GM19455 (cell line): ENCODE results near the gene FXYD1.
A peak's percentile ranks its signal among the peaks of the same experiment; 100 is the strongest.
"Not testable (repeated sequence)": the region's sequence is repeated elsewhere in the genome, so short reads cannot be mapped to it uniquely, and the experiment has no call there.

Experiments
- ATAC-seq: cut with Tn5 transposase; IDR thresholded peaks from one replicate; pipeline ENCODE4 v1.9.1; 2021; ENCODE audit not compliant: unreplicated experiment

FXYD1 gene

DNA sequence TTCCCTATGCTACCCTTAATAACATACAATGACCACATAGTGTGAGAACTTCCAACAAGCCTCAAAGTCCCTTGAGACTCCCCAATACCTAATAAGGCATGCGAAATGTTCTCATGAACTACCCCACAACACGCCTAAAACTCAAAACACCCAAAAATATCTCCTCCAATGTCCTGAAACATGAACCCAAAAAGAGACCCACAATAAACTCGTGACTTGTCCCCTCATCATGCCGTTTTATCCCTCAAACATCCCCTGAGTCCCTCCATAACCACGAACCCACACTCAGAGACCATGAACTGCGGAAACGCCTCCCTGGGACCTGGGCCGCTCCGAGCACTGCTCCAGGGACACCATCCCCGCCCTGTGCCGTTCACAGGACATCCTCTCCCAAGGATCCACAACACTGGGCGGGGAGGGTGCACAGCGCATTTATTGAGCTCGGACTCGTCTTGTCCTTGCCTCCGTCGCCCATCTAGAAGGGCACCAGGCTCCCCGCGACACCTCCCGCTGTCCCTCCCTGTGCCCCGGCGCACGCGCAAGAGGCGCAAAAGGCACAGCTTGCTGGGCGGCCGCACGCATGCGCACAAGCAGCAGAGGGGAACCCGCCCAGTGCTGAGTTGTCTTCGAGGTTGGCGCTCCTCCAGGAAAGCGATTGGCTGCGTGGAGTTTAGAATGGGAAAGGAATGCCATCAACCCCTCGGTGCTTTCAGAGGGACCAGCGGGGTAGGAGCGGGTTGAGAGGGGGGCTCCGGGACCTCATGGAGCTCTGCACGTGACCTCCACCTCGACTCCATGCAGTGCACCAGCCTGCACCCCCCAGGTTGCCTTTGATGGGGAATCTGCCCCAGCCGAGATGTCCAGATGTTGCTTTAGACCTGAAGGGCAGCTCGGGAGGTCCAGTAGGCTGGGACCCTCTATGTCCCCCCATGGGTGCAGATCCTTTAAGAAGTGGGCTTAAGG is 14.2 kb upstream of the FXYD1 start:
- peak; percentile 72 for ATAC-seq

DNA sequence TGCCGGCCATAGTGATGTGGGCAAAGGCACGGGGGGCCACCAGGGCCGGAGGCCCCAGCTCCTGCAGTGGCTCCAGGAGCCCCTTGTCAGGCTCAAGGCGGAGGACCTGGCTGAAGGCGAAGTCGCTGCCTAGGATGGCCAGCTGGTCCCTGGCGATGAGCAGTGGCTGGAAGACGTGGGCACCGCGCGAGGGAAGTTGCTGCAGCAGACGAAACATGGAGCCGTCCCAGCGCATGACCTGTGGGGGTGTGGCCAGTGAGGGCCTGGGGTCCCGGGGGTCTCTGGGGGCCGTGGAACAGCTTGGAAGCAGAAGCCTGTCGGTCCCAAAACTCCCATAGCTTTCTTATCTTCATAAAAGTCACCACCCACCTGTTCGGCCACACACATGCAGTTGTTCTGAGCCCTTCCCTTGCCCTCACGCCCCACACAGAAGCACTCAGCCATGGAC is 13.3 kb upstream of the FXYD1 start:
- ATAC-seq, result no peak

DNA sequence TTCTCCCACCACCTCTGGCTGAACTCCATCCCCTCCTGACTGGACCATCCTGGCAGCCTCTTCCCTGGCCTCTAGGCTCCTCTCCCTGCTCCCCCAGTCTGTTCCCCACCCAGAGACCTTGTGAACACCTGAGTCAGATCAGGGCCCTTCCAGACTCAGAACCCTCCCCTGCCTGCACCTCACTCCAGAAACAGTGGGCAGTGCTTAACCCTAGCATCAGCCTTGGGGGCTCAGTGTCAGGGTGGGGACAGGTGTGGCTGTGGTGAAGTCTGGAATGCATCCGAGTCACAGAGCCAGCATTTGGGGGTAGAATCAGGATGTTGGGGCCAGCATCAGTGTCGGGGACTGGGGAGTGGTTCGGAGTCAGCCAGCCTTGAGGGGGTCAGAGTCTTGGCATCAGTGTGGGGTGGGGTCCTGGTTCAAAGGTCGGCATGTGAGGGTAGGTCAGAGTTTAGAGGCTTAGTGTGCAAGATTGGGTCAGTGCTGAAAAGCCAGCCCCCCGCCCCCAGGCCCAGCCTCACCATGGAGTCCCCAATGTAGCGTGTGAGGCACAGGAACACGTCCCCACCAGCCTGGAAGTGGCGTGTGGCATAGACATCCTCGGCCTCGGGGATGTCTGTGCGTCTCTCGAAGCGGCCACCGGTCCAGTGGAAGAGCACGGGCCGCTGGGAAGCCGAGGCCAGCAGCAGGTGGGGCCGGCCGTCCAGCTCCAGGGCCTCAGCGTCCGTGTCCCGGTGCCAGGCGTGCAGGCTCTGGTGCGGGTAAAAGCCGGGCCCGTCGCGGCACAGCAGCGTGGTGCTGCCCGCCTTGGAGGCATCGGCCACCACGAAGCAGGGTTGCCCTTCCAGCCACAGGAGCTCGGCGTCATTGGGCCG is 12.6 kb upstream of the FXYD1 start:
- no peak for ATAC-seq

- ATAC-seq, result no peak
Measured at GRCh38 chr19:35126624-35126959, 12.0 kb upstream of the FXYD1 start.

DNA sequence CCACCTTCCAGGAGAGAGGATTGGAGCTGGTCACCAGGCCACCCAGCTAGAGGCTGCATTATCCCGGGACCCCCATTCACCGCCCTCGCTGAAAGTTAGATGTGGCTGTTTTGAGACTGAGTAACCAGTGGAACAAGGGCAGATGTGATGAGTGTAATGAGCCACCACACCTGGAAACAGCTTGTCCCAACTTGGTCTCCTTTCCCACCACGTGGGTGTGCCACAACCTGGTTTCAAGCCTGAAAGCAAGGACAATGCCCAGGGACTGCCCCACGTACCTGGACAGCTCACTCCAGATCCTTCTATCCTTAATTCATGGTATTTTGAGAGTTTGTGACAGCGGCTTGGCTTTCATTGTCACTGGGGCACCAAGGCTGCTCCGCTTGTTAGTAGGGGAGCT is 10.8 kb upstream of the FXYD1 start:
- no peak for ATAC-seq

DNA sequence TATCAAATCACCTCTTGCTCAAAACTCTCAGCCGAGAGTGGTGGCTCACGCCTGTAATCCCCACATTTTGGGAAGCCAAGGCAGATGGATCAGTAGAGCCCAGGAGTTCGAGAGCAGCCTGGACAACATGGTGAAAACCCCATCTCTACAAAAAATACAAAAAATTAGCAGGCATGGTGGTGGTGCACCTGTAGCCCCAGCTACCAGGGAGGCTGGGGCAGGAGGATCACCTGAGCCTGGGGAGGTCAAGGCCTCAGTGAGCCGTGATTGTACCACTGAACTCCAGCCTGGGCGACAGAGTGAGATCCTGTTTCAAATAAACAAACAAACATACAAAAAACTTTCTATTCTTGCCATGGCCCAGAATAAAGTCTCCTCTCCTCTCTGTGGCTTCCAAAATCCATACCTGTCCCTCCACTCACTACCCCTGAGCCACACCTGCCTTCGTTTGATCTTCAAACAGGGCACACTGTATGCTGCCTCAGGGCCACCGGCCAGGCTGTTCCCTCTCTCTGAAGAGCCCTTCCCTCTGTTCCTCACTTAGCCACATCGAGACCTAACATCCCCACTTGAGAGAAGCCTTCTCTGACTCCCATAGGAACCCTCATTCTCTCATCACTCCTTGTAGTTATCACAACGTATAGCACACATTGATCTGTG is 10.1 kb upstream of the FXYD1 start:
- ATAC-seq, result no peak

- ATAC-seq, result not testable (repeated sequence)
Measured at GRCh38 chr19:35129724-35130274, 8.8 kb upstream of the FXYD1 start.

- no peak for ATAC-seq
Measured at GRCh38 chr19:35130761-35131720, 7.6 kb upstream of the FXYD1 start.

- ATAC-seq, result no peak
Measured at GRCh38 chr19:35132254-35132653, 6.4 kb upstream of the FXYD1 start.

GRCh38 chr19:35133826-35134225 is 4.8 kb upstream of the FXYD1 start:
- ATAC-seq, result no peak

- no peak for ATAC-seq
Measured at GRCh38 chr19:35134601-35135242, 3.9 kb upstream of the FXYD1 start, which contains the start of gene LGI4. TSS of gene LGI4 (minus strand) at chr19:35135059. CDS start at chr19:35134680, 379 bp downstream.

DNA sequence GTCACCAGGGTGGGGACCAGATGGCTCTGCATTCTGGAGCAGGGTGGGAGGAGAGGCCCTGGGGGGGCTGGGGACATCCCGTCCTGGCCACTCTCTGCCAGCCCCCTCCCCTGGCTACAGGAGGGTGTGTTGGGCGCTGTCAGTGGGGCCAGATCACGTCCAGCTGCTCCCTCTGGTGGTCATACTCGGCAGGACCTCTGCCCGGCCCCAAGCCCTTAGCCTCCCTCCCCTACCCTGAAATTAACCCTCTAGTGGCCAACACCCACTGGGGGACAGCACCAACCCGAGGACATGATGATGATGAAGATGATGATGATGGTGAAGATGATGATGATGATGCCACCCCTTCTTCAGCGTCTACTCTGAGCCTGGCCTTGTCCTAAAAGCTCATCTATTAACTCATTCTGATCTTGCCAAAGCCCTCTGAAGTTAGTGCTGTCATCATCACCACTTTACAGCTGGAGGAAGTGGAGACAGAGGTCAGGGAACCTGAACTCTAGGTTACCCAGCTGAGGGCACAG is 3.2 kb upstream of the FXYD1 start:
- no peak for ATAC-seq

GRCh38 chr19:35136231-35136630 is 2.4 kb upstream of the FXYD1 start:
- ATAC-seq, result no peak

- no peak for ATAC-seq
Measured at GRCh38 chr19:35136977-35137702, 1.5 kb upstream of the FXYD1 start.

- ATAC-seq, result no peak
Measured at GRCh38 chr19:35140207-35140961, 1.8 kb downstream of the FXYD1 start.

DNA sequence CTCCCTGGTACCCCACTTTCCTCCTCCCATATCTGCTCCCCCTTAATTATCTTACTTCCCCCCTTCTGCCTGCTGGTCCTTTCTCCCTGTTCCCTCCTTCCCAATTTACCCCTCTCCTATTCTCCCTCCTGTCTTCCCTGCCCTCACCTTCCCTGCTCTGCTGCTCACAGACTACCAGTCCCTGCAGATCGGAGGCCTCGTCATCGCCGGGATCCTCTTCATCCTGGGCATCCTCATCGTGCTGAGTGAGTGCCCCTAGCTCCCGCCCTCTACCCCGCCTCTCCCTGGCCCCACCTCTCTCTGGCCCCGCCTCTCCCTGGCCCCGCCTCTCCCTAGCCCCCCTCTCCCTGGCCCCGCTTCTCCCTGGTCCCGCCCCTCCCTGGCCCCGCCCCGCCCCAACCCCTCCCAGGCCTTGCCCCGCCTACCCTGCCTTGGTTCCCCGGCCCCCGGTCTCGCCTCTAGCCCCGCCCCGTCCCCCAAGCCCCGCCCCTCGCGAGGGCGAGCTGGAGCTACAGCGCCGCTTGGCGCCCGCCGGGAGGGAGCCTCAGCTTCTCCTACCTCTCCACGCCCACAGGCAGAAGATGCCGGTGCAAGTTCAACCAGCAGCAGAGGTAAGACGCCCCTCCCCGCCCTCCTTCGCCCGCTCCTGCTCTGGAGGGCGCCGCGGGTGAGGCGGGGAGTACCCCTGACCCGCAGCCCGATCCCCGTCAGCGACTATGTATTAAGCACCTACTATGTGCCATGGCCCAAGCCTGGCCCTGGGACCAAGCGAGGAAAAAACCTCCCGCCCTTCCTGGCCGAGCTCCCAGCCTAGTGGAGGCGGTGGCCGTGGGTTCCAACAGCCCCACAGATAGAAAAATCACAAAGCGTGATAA is 2.6 kb downstream of the FXYD1 start:
- no peak for ATAC-seq
